Measurements from ENCODE around the gene FAM180B.

DNA sequence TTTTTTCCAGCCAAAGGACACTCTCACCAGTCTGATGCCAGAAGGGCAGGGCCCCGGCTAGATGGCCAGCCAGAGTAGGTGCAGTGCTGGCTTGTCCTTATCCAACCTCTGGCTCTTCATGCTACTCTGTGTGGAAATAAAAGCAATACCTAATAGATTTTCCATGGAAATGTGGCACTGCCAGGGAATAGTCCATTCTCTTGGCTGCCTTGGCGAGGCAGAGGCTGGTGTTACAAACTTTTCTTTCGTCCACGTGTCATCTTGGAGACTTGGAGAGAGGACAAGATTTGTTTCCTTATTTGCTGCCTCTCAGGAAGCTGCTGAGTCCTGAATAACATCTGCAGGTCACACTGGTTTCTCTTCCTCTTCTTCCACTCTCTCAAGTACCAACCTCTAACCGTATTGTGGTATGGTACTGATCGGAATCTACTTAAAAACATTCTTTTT, 24.9 kb downstream of the FAM180B start:
- TF ChIP-seq SP1 (IDR thresholded peaks at IDR 0.05) (no peak), BHLHE40 (IDR thresholded peaks at IDR 0.05; ENCODE audit: borderline replicate concordance) (no peak), FOXK2 (IDR thresholded peaks at IDR 0.05) (no peak)

All from HEK293T (cell line).